H9 (cell line): ENCODE data around the gene LCMT1. TPM values are rescaled to one million over a fixed set of nuclear protein-coding genes. Genes with fewer than 3 reads are reported as not detected.

Experiments used
- DNase-seq: peaks from one replicate; pipeline ENCODE4 v3.0.0-alpha.2; 2017
- H2AFZ ChIP-seq: one replicate; pipeline ENCODE4 v1.6.1; 2013; ENCODE audit warnings: mild to moderate bottlenecking, low read length, control low read depth, moderate library complexity
- H2AK5ac ChIP-seq: 2 replicates; pipeline ENCODE4 v1.6.1; 2013; ENCODE audit warnings: low read length, control low read depth, mixed read lengths; ENCODE audit not compliant: insufficient read length
- H2BK120ac ChIP-seq: one replicate; pipeline ENCODE4 v1.6.1; 2013; ENCODE audit warnings: low read depth, mild to moderate bottlenecking, low read length, control low read depth, inconsistent platforms; ENCODE audit not compliant: poor library complexity, severe bottlenecking
- H2BK12ac ChIP-seq: 2 replicates; pipeline ENCODE4 v1.6.1; 2013; ENCODE audit warnings: low read length, control low read depth, mixed read lengths, low read depth; ENCODE audit not compliant: insufficient read length
- H2BK15ac ChIP-seq: 2 replicates; pipeline ENCODE4 v1.6.1; 2013; ENCODE audit warnings: low read depth, low read length, control low read depth
- H2BK20ac ChIP-seq: one replicate; pipeline ENCODE4 v1.6.1; 2013; ENCODE audit warnings: low read depth, mild to moderate bottlenecking, low read length, control low read depth, inconsistent platforms; ENCODE audit not compliant: poor library complexity, severe bottlenecking
- H2BK5ac ChIP-seq: 2 replicates; pipeline ENCODE4 v1.6.1; 2013; ENCODE audit warnings: low read length, control low read depth, mixed read lengths; ENCODE audit not compliant: insufficient read length
- H3K14ac ChIP-seq: 2 replicates; pipeline ENCODE4 v1.6.1; 2013; ENCODE audit warnings: low read length, control low read depth; ENCODE audit not compliant: insufficient read depth
- H3K18ac ChIP-seq: 2 replicates; pipeline ENCODE4 v1.6.1; 2013; ENCODE audit warnings: low read depth, mild to moderate bottlenecking, mixed read lengths, low read length, control low read depth; ENCODE audit not compliant: insufficient read length
- H3K23ac ChIP-seq: 2 replicates; pipeline ENCODE4 v1.6.1; 2013; ENCODE audit warnings: low read length, control low read depth, mixed read lengths, low read depth; ENCODE audit not compliant: insufficient read length
- H3K23me2 ChIP-seq: 2 replicates; pipeline ENCODE4 v1.6.1; 2013; ENCODE audit warnings: low read depth, mild to moderate bottlenecking, mixed read lengths, low read length, control low read depth; ENCODE audit not compliant: insufficient read length, poor library complexity, severe bottlenecking
- H3K27ac ChIP-seq: 2 replicates; pipeline ENCODE4 v1.5.1; 2013; ENCODE audit warnings: low read length, control low read depth, mixed read lengths, low read depth; ENCODE audit not compliant: insufficient read length
- H3K27me3 ChIP-seq: 2 replicates; pipeline ENCODE4 v1.6.1; 2013; ENCODE audit warnings: low read length, control low read depth, inconsistent platforms; ENCODE audit not compliant: insufficient read depth
- H3K4ac ChIP-seq: 2 replicates; pipeline ENCODE4 v1.6.1; 2013; ENCODE audit warnings: low read depth, mild to moderate bottlenecking, control low read depth, inconsistent platforms, low read length, moderate library complexity
- H3K4me1 ChIP-seq: 2 replicates; pipeline ENCODE4 v1.6.1; 2013; ENCODE audit warnings: low read length, control low read depth, inconsistent platforms; ENCODE audit not compliant: insufficient read depth
- H3K4me2 ChIP-seq: 2 replicates; pipeline ENCODE4 v1.6.1; 2013; ENCODE audit warnings: low read length, control low read depth, mixed read lengths; ENCODE audit not compliant: insufficient read length, insufficient read depth
- H3K56ac ChIP-seq: 2 replicates; pipeline ENCODE4 v1.6.1; 2013; ENCODE audit warnings: low read depth, mild to moderate bottlenecking, mixed read lengths, low read length, control low read depth; ENCODE audit not compliant: insufficient read length
- H3K79me1 ChIP-seq: 2 replicates; pipeline ENCODE4 v1.6.1; 2013; ENCODE audit warnings: low read depth, mild to moderate bottlenecking, moderate library complexity, low read length, control low read depth, inconsistent platforms; ENCODE audit not compliant: insufficient read depth, poor library complexity, severe bottlenecking
- H3K79me2 ChIP-seq: 2 replicates; pipeline ENCODE4 v1.6.1; 2013; ENCODE audit warnings: low read length, control low read depth, inconsistent platforms; ENCODE audit not compliant: insufficient read depth
- H3K9ac ChIP-seq: 2 replicates; pipeline ENCODE4 v1.6.1; 2013; ENCODE audit warnings: low read length, control low read depth, mixed read lengths; ENCODE audit not compliant: insufficient read length; ENCODE audit errors: extremely low read depth
- H3K9me3 ChIP-seq: one replicate; pipeline ENCODE4 v1.6.1; 2013; ENCODE audit warnings: low read depth, low read length, inconsistent platforms; ENCODE audit not compliant: control insufficient read depth
- H3T11ph ChIP-seq: one replicate; pipeline ENCODE4 v1.6.1; 2013; ENCODE audit warnings: mild to moderate bottlenecking, low read length, control low read depth, inconsistent platforms
- H4K20me1 ChIP-seq: one replicate; pipeline ENCODE4 v1.6.1; 2013; ENCODE audit not compliant: control insufficient read depth, insufficient read length, insufficient read depth
- H4K5ac ChIP-seq: 2 replicates; pipeline ENCODE4 v1.6.1; 2013; ENCODE audit warnings: low read depth, mild to moderate bottlenecking, mixed read lengths, low read length, control low read depth; ENCODE audit not compliant: insufficient read length
- H4K8ac ChIP-seq: replicated peaks from 2 replicates; pipeline ENCODE4 v1.6.1; 2013; ENCODE audit warnings: low read length, control low read depth, mixed read lengths, low read depth; ENCODE audit not compliant: insufficient read length
- H4K91ac ChIP-seq: 2 replicates; pipeline ENCODE4 v1.6.1; 2013; ENCODE audit warnings: low read depth, mild to moderate bottlenecking, moderate library complexity, mixed read lengths, low read length, control low read depth; ENCODE audit not compliant: insufficient read length
- H3K27ac Mint-ChIP-seq, 3 experiments: 2 replicates in 2 of 3; 3 replicates in 1 of 3; pipeline ENCODE4 v1.8.0; 2020 to 2021; ENCODE audit warnings: mixed read lengths in 3 of 3, mild to moderate bottlenecking in 1 of 3, moderate library complexity in 1 of 3
- H3K27me3 Mint-ChIP-seq: 2 replicates; pipeline ENCODE4 v1.8.0; 2021; ENCODE audit warnings: low read depth, mild to moderate bottlenecking, moderate library complexity, mixed read lengths
- H3K36me3 Mint-ChIP-seq, 3 experiments: 2 replicates in 2 of 3; 3 replicates in 1 of 3; pipeline ENCODE4 v1.8.0; 2020 to 2021; ENCODE audit warnings: low read depth in 3 of 3, mixed read lengths in 3 of 3; ENCODE audit not compliant: insufficient read depth in 1 of 3
- H3K4me1 Mint-ChIP-seq, 2 experiments: 2 replicates each; pipeline ENCODE4 v1.8.0; 2020; ENCODE audit warnings: mixed read lengths in 2 of 2
- H3K4me3 Mint-ChIP-seq, 2 experiments: 2 replicates in 1 of 2; 3 replicates in 1 of 2; pipeline ENCODE4 v1.8.0; 2020 to 2021; ENCODE audit warnings: mild to moderate bottlenecking in 2 of 2, mixed read lengths in 2 of 2, moderate library complexity in 1 of 2
- H3K9me3 Mint-ChIP-seq, 2 experiments: 2 replicates in 1 of 2; 3 replicates in 1 of 2; pipeline ENCODE4 v1.8.0; 2020; ENCODE audit warnings: mild to moderate bottlenecking in 2 of 2, mixed read lengths in 2 of 2, moderate library complexity in 1 of 2
- CTCF ChIP-seq: fragments of 200-600 bp; sonication (generic); conservative IDR thresholded peaks from 3 replicates; pipeline ENCODE4 v1.8.0; 2021; ENCODE audit warnings: antibody characterized with exemption, mild to moderate bottlenecking
- WGBS: extraction: QIAGEN DNeasy Blood & Tissue Kit; methylation state at CpG from one replicate; pipeline ENCODE4 v1.1.7; 2013; ENCODE audit warnings: missing lambda C conversion rate, low lambda C conversion rate, mixed read lengths; ENCODE audit not compliant: insufficient read length; ENCODE audit errors: extremely low coverage; 5-methylcytosine and 5-hydroxymethylcytosine counted together
- long read RNA-seq: library from polyadenylated mRNA; unstranded; transcript quantifications from one replicate; pipeline ENCODE4 v2.0.0, GENCODE V29; 2020
- total RNA-seq: library from RNA; stranded (reverse); gene quantifications from 2 replicates; pipeline ENCODE4 v1.2.1, GENCODE V29; 2021

LCMT1 gene
- total RNA-seq = 80.6 and 81.2 TPM in 2 replicates
- long read RNA-seq, transcript LCMT1-203 (11 exons, 1,368 nt) = major isoform, 439 of 597 reads
- long read RNA-seq, transcript LCMT1-201 (12 exons, 1,529 nt) = minor isoform, 49 of 597 reads
- long read RNA-seq, transcript LCMT1-202 (9 exons, 989 nt) = minor isoform, 41 of 597 reads
- long read RNA-seq, partial matches to known transcripts = 6 of 597 reads
- long read RNA-seq, other reads (novel, unspliced or antisense) = 61 of 597 reads

GRCh38 chr16:25111403-25112166 lies at the start of gene LCMT1:
Gene LCMT1, plus strand, starts transcription at chr16:25111742. Its CDS starts 142 bp downstream, at chr16:25111884.
- peaks cover 25% of the 10 kb centered on the region; the same call in 1 of the 2 replicates for H3K79me2 ChIP-seq
- H3K27me3 ChIP-seq = no peaks in the 10 kb centered on the region
- H3K4me3 Mint-ChIP-seq = peak within 1 kb of the TSS; percentile 89 to 94
- no peak within 1 kb of the TSS for H2BK120ac ChIP-seq
- H2AFZ ChIP-seq = peak within 1 kb of the TSS; percentile 76
- peaks cover 15% of the 10 kb centered on the region for H3K23me2 ChIP-seq
- H2BK15ac ChIP-seq = no peak within 1 kb of the TSS
- H4K91ac ChIP-seq = no peak within 1 kb of the TSS
- no peak within 1 kb of the TSS for H2BK12ac ChIP-seq
- no peak within 1 kb of the TSS for H2BK5ac ChIP-seq
- no CpG with 5 or more reads among the region's 55 CpGs for WGBS
- H3K4me2 ChIP-seq = peak within 1 kb of the TSS; percentile 96
- peaks cover 0 to 23% (median 8%) of the 10 kb centered on the region in 3 experiments; a peak in 5 of 7 replicates for H3K36me3 Mint-ChIP-seq
- peaks cover 17 to 22% of the 10 kb centered on the region in 2 experiments for H3K4me1 Mint-ChIP-seq
- H3K9me3 ChIP-seq = no peaks in the 10 kb centered on the region
- H3K14ac ChIP-seq = peak within 1 kb of the TSS; percentile 86
- no peak within 1 kb of the TSS for H4K5ac ChIP-seq
- H3K56ac ChIP-seq = no peak within 1 kb of the TSS
- DNase-seq = peak; percentile 97
- TF ChIP-seq CTCF = 0 out of 3 replicates have a peak, but pooled peaks have one; percentile 7
- no peak within 1 kb of the TSS for H2BK20ac ChIP-seq
- H3K4ac ChIP-seq = no peak within 1 kb of the TSS
- no peak within 1 kb of the TSS for H3K27ac ChIP-seq
- H4K8ac ChIP-seq = no peak within 1 kb of the TSS
- no peaks in the 10 kb centered on the region for H3K9me3 Mint-ChIP-seq
- peaks cover 4% of the 10 kb centered on the region for H3K79me1 ChIP-seq
- H3K4me1 ChIP-seq = peaks cover 4% of the 10 kb centered on the region; the same call in 1 of the 2 replicates
- no peak within 1 kb of the TSS for H3K23ac ChIP-seq
- H3K9ac ChIP-seq = peak within 1 kb of the TSS; percentile 92
- no peaks in the 10 kb centered on the region for H4K20me1 ChIP-seq
- peak within 1 kb of the TSS; percentile 87 for H3K18ac ChIP-seq
- peak within 1 kb of the TSS; percentile 94 to 96 (median 94); a peak in 6 of 7 replicates for H3K27ac Mint-ChIP-seq
- H3T11ph ChIP-seq = no peak within 1 kb of the TSS
- H3K27me3 Mint-ChIP-seq = peaks cover 2% of the 10 kb centered on the region; the same call in 1 of the 2 replicates
- H2AK5ac ChIP-seq = no peak within 1 kb of the TSS
